ENCODE data around the gene C4orf36.

C4orf36 gene, protein sequence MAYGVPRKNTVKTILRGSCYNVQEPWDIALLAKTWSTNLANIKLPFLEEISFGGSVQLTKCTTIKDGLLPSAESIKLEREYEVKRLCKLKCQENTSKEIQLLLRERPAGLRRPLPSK

GRCh38 chr4:86891762-86892635 lies at the start of gene C4orf36:
TSS of gene C4orf36 (minus strand) at chr4:86892422. CDS start at chr4:86891520, 902 bp downstream.
- peak; percentile 28 for DNase-seq

- DNase-seq: no peak
Observed at GRCh38 chr4:86940920-86941460, 48.8 kb upstream of the C4orf36 start.

GRCh38 chr4:86939729-86940575 lies 47.7 kb upstream of the C4orf36 start:
- DNase-seq: no peak

GRCh38 chr4:86938771-86939520 lies 46.7 kb upstream of the C4orf36 start:
- no peak for DNase-seq

GRCh38 chr4:86935853-86936733 lies 43.9 kb upstream of the C4orf36 start:
- no peak for DNase-seq

DNA sequence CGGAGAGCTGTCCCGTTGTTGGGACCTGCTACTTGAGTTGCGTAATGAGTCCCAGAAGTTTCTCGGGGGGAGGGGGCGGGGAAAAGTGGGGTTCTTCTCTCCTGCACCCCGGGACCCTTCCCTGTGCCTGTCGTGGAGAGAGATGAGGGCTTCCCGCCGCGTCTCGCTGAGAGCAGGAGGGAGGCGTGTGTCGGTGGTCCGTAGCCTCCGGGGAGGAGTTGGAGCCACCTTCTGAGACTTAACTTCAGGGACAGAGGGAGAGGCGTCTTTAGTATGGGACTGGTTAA lies 43.3 kb upstream of the C4orf36 start:
- no peak for DNase-seq

- no peak for DNase-seq
Observed at GRCh38 chr4:86934771-86935565, 42.7 kb upstream of the C4orf36 start, which contains the start of gene AFF1. TSS of gene AFF1 (plus strand) at chr4:86935011. CDS start at chr4:86948534, 13,523 bp downstream.

DNA sequence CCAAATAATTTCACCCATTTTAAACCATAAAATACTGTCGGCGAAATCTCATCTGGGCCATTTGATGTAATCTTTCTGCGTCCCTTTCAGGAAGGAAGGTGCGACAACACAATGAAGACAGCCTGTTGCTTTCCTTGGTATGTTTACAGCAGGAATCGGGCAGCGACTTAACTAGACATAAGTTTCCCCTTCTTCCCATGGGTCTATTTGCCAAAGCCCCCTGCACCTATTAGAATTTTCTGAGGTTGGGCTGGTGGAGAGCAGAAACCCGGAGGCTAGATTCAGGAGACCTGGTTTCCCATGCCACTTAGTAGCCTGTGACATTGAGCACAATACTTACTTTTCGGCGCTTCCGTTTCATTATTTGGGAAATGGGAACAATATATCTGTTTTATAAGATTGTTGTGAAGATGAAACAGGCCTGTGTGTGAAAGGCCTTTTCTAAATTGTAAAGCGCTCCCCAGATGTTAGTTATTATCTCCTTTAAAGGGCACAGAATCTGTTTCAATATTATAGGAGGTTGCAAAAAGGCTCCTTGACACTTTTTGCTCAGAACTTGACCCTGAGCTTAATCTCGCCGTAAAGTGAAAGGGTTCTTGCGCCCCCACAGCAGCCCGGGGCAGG lies 42.0 kb upstream of the C4orf36 start:
- no peak for DNase-seq

DNA sequence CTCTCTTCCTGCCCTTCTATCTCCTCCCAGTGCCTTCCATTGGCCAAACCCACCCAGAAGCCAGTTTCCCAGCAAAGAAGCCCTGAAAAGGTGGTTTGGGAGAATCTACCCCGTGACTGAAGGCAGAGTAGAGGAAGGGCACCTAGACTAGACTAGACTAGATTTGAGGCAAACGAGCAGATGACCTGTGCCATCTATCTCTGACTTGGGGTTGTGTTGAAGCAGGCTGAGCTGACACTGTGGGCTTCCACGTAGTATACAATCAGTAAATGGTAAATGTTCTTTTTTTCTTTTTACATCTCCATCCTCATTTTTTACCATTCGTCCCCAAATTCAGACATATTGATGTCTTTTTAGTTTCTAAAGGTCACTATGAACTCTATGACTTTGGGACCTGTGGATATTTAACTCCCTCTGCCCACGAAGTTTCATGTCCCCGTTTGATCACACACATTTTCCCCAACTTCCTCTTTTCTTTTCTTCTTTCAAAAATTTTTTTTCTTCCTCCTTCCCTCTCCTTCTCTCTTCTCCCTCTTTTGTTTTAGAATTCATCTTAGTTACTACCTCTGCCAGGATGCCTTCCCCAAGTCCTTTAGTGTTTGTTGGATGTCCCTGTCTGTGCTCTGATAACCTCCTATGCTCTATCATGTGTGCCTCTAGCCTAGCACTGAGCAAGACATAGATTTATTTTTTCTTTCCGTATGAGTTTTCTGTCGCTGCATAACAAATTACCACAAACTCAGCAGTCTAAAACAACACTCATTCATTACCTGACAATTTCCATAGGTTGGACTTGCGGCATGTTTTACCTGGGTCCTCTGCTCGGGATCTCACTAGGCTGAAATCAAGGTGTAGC lies 36.4 kb upstream of the C4orf36 start:
- DNase-seq: no peak

GRCh38 chr4:86927843-86928395 lies 35.7 kb upstream of the C4orf36 start:
- no peak for DNase-seq

DNA sequence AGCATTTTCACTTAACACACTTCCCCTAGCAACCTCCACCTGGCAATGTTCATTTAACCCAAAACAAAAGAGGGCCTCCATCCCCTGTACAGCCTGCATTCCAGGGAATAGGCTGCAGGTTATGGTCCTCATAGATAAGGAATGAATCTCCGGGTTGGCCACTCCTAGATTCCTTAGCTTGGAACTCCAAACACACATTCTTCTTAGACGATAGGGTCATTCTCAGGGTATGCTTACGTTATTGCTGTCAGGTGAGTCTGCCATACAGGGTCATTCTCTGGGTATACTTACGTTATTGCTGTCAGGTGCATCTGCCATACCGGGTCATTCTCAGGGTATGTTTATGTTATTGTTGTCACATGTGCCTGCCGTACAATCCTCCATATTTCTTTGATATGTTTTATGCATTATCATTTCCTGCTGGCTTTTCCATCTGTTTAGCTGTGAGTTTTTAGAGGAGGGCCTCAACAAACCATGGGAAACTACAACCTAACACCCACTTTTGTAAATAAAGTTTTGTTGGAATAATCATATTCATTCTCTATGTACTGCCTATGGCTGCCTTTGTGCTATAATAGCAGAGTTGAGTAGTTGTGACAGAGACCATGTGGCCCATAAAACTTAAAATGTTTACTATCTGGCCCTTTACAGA lies 34.3 kb upstream of the C4orf36 start:
- no peak for DNase-seq

GRCh38 chr4:86924811-86925210 lies 32.6 kb upstream of the C4orf36 start:
- DNase-seq: no peak

GRCh38 chr4:86921608-86922252 lies 29.5 kb upstream of the C4orf36 start:
- no peak for DNase-seq

- DNase-seq: no peak
Observed at GRCh38 chr4:86919561-86920223, 27.5 kb upstream of the C4orf36 start.

GRCh38 chr4:86918539-86919072 lies 26.4 kb upstream of the C4orf36 start:
- DNase-seq: no peak

DNA sequence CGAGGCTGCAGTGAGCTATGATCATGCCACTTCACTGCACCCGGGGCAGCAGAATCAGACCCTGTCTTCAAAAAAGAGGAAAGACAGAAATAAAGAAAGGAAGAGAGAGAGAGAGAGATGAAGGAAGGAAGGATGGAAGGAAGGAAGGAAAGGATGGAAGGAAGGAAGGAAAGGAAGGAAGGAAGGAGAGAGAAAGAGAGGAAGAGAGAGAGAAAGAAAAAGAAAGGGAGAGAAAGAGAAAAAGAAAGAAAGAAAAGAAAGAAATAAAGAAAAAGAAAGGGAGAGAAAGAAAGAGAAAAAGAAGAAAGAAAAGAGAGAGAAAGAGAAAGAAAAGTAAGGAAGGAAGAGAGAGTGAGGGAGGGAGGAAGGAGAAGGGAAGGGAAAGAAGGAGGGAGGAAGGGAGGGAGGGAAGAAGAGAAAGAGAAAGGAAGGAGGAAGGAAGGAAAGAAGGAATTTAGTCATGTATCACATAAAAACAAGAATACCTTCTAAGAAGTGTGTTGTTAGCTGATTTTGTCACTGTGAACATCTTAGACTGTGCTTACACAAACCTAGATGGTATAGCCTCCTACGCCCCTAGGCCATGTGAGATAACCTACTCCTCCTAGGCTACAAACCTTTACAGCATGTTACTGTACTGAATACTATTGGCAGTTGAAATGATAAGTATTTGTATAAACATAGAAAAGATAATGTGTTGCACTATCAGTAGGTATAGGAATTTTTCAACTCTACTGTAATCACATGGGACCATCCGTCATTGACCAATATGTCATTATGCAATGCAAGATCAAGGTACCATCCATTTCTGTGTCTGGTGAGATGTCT lies 25.2 kb upstream of the C4orf36 start:
- no peak for DNase-seq
